H9 (cell line): ENCODE results near the gene TMEM271. TPM values are rescaled to one million over a fixed set of nuclear protein-coding genes. Genes with fewer than 3 reads are reported as not detected.

ENCODE experiments used
- DNase-seq: peaks from one replicate; pipeline ENCODE4 v3.0.0-alpha.2; 2017
- H2AFZ ChIP-seq: one replicate; pipeline ENCODE4 v1.6.1; 2013; ENCODE audit warnings: mild to moderate bottlenecking, low read length, control low read depth, moderate library complexity
- H2AK5ac ChIP-seq: 2 replicates; pipeline ENCODE4 v1.6.1; 2013; ENCODE audit warnings: low read length, control low read depth, mixed read lengths; ENCODE audit not compliant: insufficient read length
- H2BK120ac ChIP-seq: one replicate; pipeline ENCODE4 v1.6.1; 2013; ENCODE audit warnings: low read depth, mild to moderate bottlenecking, low read length, control low read depth, inconsistent platforms; ENCODE audit not compliant: poor library complexity, severe bottlenecking
- H2BK12ac ChIP-seq: 2 replicates; pipeline ENCODE4 v1.6.1; 2013; ENCODE audit warnings: low read length, control low read depth, mixed read lengths, low read depth; ENCODE audit not compliant: insufficient read length
- H2BK15ac ChIP-seq: 2 replicates; pipeline ENCODE4 v1.6.1; 2013; ENCODE audit warnings: low read depth, low read length, control low read depth
- H2BK20ac ChIP-seq: one replicate; pipeline ENCODE4 v1.6.1; 2013; ENCODE audit warnings: low read depth, mild to moderate bottlenecking, low read length, control low read depth, inconsistent platforms; ENCODE audit not compliant: poor library complexity, severe bottlenecking
- H2BK5ac ChIP-seq: 2 replicates; pipeline ENCODE4 v1.6.1; 2013; ENCODE audit warnings: low read length, control low read depth, mixed read lengths; ENCODE audit not compliant: insufficient read length
- H3K14ac ChIP-seq: 2 replicates; pipeline ENCODE4 v1.6.1; 2013; ENCODE audit warnings: low read length, control low read depth; ENCODE audit not compliant: insufficient read depth
- H3K18ac ChIP-seq: 2 replicates; pipeline ENCODE4 v1.6.1; 2013; ENCODE audit warnings: low read depth, mild to moderate bottlenecking, mixed read lengths, low read length, control low read depth; ENCODE audit not compliant: insufficient read length
- H3K23ac ChIP-seq: 2 replicates; pipeline ENCODE4 v1.6.1; 2013; ENCODE audit warnings: low read length, control low read depth, mixed read lengths, low read depth; ENCODE audit not compliant: insufficient read length
- H3K23me2 ChIP-seq: 2 replicates; pipeline ENCODE4 v1.6.1; 2013; ENCODE audit warnings: low read depth, mild to moderate bottlenecking, mixed read lengths, low read length, control low read depth; ENCODE audit not compliant: insufficient read length, poor library complexity, severe bottlenecking
- H3K27ac ChIP-seq: 2 replicates; pipeline ENCODE4 v1.5.1; 2013; ENCODE audit warnings: low read length, control low read depth, mixed read lengths, low read depth; ENCODE audit not compliant: insufficient read length
- H3K27me3 ChIP-seq: 2 replicates; pipeline ENCODE4 v1.6.1; 2013; ENCODE audit warnings: low read length, control low read depth, inconsistent platforms; ENCODE audit not compliant: insufficient read depth
- H3K4ac ChIP-seq: 2 replicates; pipeline ENCODE4 v1.6.1; 2013; ENCODE audit warnings: low read depth, mild to moderate bottlenecking, control low read depth, inconsistent platforms, low read length, moderate library complexity
- H3K4me1 ChIP-seq: 2 replicates; pipeline ENCODE4 v1.6.1; 2013; ENCODE audit warnings: low read length, control low read depth, inconsistent platforms; ENCODE audit not compliant: insufficient read depth
- H3K4me2 ChIP-seq: 2 replicates; pipeline ENCODE4 v1.6.1; 2013; ENCODE audit warnings: low read length, control low read depth, mixed read lengths; ENCODE audit not compliant: insufficient read length, insufficient read depth
- H3K56ac ChIP-seq: 2 replicates; pipeline ENCODE4 v1.6.1; 2013; ENCODE audit warnings: low read depth, mild to moderate bottlenecking, mixed read lengths, low read length, control low read depth; ENCODE audit not compliant: insufficient read length
- H3K79me1 ChIP-seq: 2 replicates; pipeline ENCODE4 v1.6.1; 2013; ENCODE audit warnings: low read depth, mild to moderate bottlenecking, moderate library complexity, low read length, control low read depth, inconsistent platforms; ENCODE audit not compliant: insufficient read depth, poor library complexity, severe bottlenecking
- H3K79me2 ChIP-seq: 2 replicates; pipeline ENCODE4 v1.6.1; 2013; ENCODE audit warnings: low read length, control low read depth, inconsistent platforms; ENCODE audit not compliant: insufficient read depth
- H3K9ac ChIP-seq: 2 replicates; pipeline ENCODE4 v1.6.1; 2013; ENCODE audit warnings: low read length, control low read depth, mixed read lengths; ENCODE audit not compliant: insufficient read length; ENCODE audit errors: extremely low read depth
- H3K9me3 ChIP-seq: one replicate; pipeline ENCODE4 v1.6.1; 2013; ENCODE audit warnings: low read depth, low read length, inconsistent platforms; ENCODE audit not compliant: control insufficient read depth
- H3T11ph ChIP-seq: one replicate; pipeline ENCODE4 v1.6.1; 2013; ENCODE audit warnings: mild to moderate bottlenecking, low read length, control low read depth, inconsistent platforms
- H4K20me1 ChIP-seq: one replicate; pipeline ENCODE4 v1.6.1; 2013; ENCODE audit not compliant: control insufficient read depth, insufficient read length, insufficient read depth
- H4K5ac ChIP-seq: 2 replicates; pipeline ENCODE4 v1.6.1; 2013; ENCODE audit warnings: low read depth, mild to moderate bottlenecking, mixed read lengths, low read length, control low read depth; ENCODE audit not compliant: insufficient read length
- H4K8ac ChIP-seq: replicated peaks from 2 replicates; pipeline ENCODE4 v1.6.1; 2013; ENCODE audit warnings: low read length, control low read depth, mixed read lengths, low read depth; ENCODE audit not compliant: insufficient read length
- H4K91ac ChIP-seq: 2 replicates; pipeline ENCODE4 v1.6.1; 2013; ENCODE audit warnings: low read depth, mild to moderate bottlenecking, moderate library complexity, mixed read lengths, low read length, control low read depth; ENCODE audit not compliant: insufficient read length
- H3K27ac Mint-ChIP-seq, 3 experiments: 2 replicates in 2 of 3; 3 replicates in 1 of 3; pipeline ENCODE4 v1.8.0; 2020 to 2021; ENCODE audit warnings: mixed read lengths in 3 of 3, mild to moderate bottlenecking in 1 of 3, moderate library complexity in 1 of 3
- H3K27me3 Mint-ChIP-seq: 2 replicates; pipeline ENCODE4 v1.8.0; 2021; ENCODE audit warnings: low read depth, mild to moderate bottlenecking, moderate library complexity, mixed read lengths
- H3K36me3 Mint-ChIP-seq, 3 experiments: 2 replicates in 2 of 3; 3 replicates in 1 of 3; pipeline ENCODE4 v1.8.0; 2020 to 2021; ENCODE audit warnings: low read depth in 3 of 3, mixed read lengths in 3 of 3; ENCODE audit not compliant: insufficient read depth in 1 of 3
- H3K4me1 Mint-ChIP-seq, 2 experiments: 2 replicates each; pipeline ENCODE4 v1.8.0; 2020; ENCODE audit warnings: mixed read lengths in 2 of 2
- H3K4me3 Mint-ChIP-seq, 2 experiments: 2 replicates in 1 of 2; 3 replicates in 1 of 2; pipeline ENCODE4 v1.8.0; 2020 to 2021; ENCODE audit warnings: mild to moderate bottlenecking in 2 of 2, mixed read lengths in 2 of 2, moderate library complexity in 1 of 2
- H3K9me3 Mint-ChIP-seq, 2 experiments: 2 replicates in 1 of 2; 3 replicates in 1 of 2; pipeline ENCODE4 v1.8.0; 2020; ENCODE audit warnings: mild to moderate bottlenecking in 2 of 2, mixed read lengths in 2 of 2, moderate library complexity in 1 of 2
- WGBS: extraction: QIAGEN DNeasy Blood & Tissue Kit; methylation state at CpG from one replicate; pipeline ENCODE4 v1.1.7; 2013; ENCODE audit warnings: missing lambda C conversion rate, low lambda C conversion rate, mixed read lengths; ENCODE audit not compliant: insufficient read length; ENCODE audit errors: extremely low coverage; 5-methylcytosine and 5-hydroxymethylcytosine counted together
- total RNA-seq: library from RNA; stranded (reverse); gene quantifications from 2 replicates; pipeline ENCODE4 v1.2.1, GENCODE V29; 2021
- TF ChIP-seq, protein P1 (sequence below): fragments of 200-600 bp; sonication (generic); conservative IDR thresholded peaks from 3 replicates; pipeline ENCODE4 v1.8.0; 2021; ENCODE audit warnings: antibody characterized with exemption, mild to moderate bottlenecking

The TMEM271 gene
- total RNA-seq, 1 experiment from 2014 or later, result 0.09 TPM

DNA sequence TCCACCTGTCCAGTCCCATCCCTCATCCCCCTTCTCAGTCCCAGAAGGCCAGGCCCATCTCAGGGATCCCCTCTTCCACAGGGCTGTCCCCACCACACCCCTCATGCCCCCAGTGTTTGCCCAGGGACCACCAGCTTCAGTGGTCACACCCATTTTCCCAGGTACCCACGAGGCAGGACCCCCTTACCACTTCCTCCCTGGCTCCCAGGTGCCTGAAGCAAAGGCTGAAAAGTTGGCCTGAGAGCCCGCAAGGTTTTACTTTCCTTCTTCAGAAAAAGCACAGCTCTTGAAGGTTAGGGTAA lies 7.8 kb downstream of the TMEM271 start:
- Histone ChIP-seq H2AK5ac (no peak overlapping the region), H2BK15ac (no peak overlapping the region), H4K20me1 (no peaks in the 10 kb centered on the region), H3K4me2 (no peak overlapping the region), H2BK5ac (no peak overlapping the region), H4K5ac (no peak overlapping the region), H3K79me1 (no peaks in the 10 kb centered on the region), H3K27me3 (peaks cover 14% of the 10 kb centered on the region; the same call in 1 of the 2 replicates), H4K91ac (no peak overlapping the region), H3K9me3 (no peaks in the 10 kb centered on the region), H2AFZ (no peak overlapping the region), H3K79me2 (no peaks in the 10 kb centered on the region), H3K4ac (no peak overlapping the region), H3K23ac (no peak overlapping the region), H2BK120ac (no peak overlapping the region), H4K8ac (no peak overlapping the region), H3K14ac (no peak overlapping the region; the same call in 1 of the 2 replicates), H2BK12ac (no peak overlapping the region), H3K27ac (no peak overlapping the region), H3T11ph (no peak overlapping the region), H3K18ac (no peak overlapping the region), H3K23me2 (no peaks in the 10 kb centered on the region), H3K4me1 (no peaks in the 10 kb centered on the region), H2BK20ac (no peak overlapping the region), H3K9ac (no peak overlapping the region), H3K56ac (no peak overlapping the region)
- Mint-ChIP-seq H3K4me3 (no peak overlapping the region), H3K27me3 (peaks cover 53% of the 10 kb centered on the region), H3K36me3 (peaks cover 0 to 13% (median 0%) of the 10 kb centered on the region in 3 experiments; a peak in 2 of 7 replicates), H3K27ac (no peak overlapping the region), H3K9me3 (peaks cover 33 to 35% of the 10 kb centered on the region in 2 experiments), H3K4me1 (no peaks in the 10 kb centered on the region)
- TF ChIP-seq, protein P1, sequence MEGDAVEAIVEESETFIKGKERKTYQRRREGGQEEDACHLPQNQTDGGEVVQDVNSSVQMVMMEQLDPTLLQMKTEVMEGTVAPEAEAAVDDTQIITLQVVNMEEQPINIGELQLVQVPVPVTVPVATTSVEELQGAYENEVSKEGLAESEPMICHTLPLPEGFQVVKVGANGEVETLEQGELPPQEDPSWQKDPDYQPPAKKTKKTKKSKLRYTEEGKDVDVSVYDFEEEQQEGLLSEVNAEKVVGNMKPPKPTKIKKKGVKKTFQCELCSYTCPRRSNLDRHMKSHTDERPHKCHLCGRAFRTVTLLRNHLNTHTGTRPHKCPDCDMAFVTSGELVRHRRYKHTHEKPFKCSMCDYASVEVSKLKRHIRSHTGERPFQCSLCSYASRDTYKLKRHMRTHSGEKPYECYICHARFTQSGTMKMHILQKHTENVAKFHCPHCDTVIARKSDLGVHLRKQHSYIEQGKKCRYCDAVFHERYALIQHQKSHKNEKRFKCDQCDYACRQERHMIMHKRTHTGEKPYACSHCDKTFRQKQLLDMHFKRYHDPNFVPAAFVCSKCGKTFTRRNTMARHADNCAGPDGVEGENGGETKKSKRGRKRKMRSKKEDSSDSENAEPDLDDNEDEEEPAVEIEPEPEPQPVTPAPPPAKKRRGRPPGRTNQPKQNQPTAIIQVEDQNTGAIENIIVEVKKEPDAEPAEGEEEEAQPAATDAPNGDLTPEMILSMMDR, result no peak
- no CpG with 5 or more reads among the region's 2 CpGs for WGBS
- no peak for DNase-seq
